Tibial nerve (tissue), 4 donors: ENCODE data around the gene HK3. TPM values are rescaled to one million over a fixed set of nuclear protein-coding genes. Genes with fewer than 3 reads are reported as not detected.

ENCODE experiments used
- DNase-seq, 2 donors: peaks; one replicate each; pipeline ENCODE4 v3.0.0-alpha.2; 2019; ENCODE audit warnings: low spot score in 2 of 2
- H3K27ac ChIP-seq, 4 donors: fragments of 200-600 bp; sonication (generic) in 3 of 4; one replicate each; pipeline ENCODE4 v1.5.1; 2017 to 2019; ENCODE audit warnings: mild to moderate bottlenecking in 1 of 4
- H3K27me3 ChIP-seq, 2 donors: fragments of 200-600 bp; sonication (generic) in 1 of 2; one replicate each; pipeline versions ENCODE4 v1.5.1 to v1.6.0; 2017 to 2019
- H3K36me3 ChIP-seq, 3 donors: fragments of 200-600 bp; sonication (generic); one replicate each; pipeline ENCODE4 v1.5.1; 2018 to 2019
- H3K4me1 ChIP-seq, 4 donors: fragments of 200-600 bp; sonication (generic) in 3 of 4; one replicate each; pipeline ENCODE4 v1.5.1; 2017 to 2019
- H3K4me3 ChIP-seq, 4 donors: fragments of 200-600 bp; sonication (generic) in 3 of 4; one replicate each; pipeline ENCODE4 v1.5.1; 2017 to 2019; ENCODE audit warnings: mild to moderate bottlenecking in 1 of 4, moderate library complexity in 1 of 4
- H3K9me3 ChIP-seq, 4 donors: fragments of 200-600 bp; sonication (generic) in 3 of 4; one replicate each; pipeline ENCODE4 v1.5.1; 2017 to 2019
- CTCF ChIP-seq, 5 experiments: fragments of 200-600 bp in 3 of 5; fragments of 450-650 bp in 2 of 5; sonication (generic) in 3 of 5; IDR thresholded peaks; one replicate each; pipeline ENCODE4 v1.5.1; 2016 to 2019; ENCODE audit warnings: antibody characterized with exemption in 5 of 5, mild to moderate bottlenecking in 3 of 5, moderate library complexity in 2 of 5
- EP300 ChIP-seq, 2 donors: sonication (generic); formaldehyde crosslinking; IDR thresholded peaks; one replicate each; pipeline ENCODE4 v1.6.1; 2017; ENCODE audit warnings: antibody characterized with exemption in 2 of 2, mild to moderate bottlenecking in 1 of 2
- POLR2A ChIP-seq, 2 donors: fragments of 450-650 bp; IDR thresholded peaks; one replicate each; pipeline ENCODE4 v1.6.1; 2017; ENCODE audit warnings: antibody characterized with exemption in 2 of 2, mild to moderate bottlenecking in 2 of 2, moderate library complexity in 2 of 2
- WGBS, 2 donors: methylation state at CpG; one replicate each; pipeline ENCODE4 v1.1.5; 2018; 5-methylcytosine and 5-hydroxymethylcytosine counted together
- total RNA-seq, 4 donors: library from RNA; depleted of rRNA; stranded (reverse); fragments of >200 nt; gene quantifications; one replicate each; pipeline ENCODE4 v1.1.0, GENCODE V29; 2016

Gene HK3
- total RNA-seq, 4 donors from 2014 or later, result 6.7 to 24.0 (median 15.0) TPM

- H3K9me3 ChIP-seq, result no peaks in the 10 kb centered on the region
- H3K4me3 ChIP-seq, result no peak overlapping the region
- H3K27ac ChIP-seq, result no peak overlapping the region
- TF ChIP-seq POLR2A (IDR thresholded peaks at IDR 0.05) (no peak), CTCF (IDR thresholded peaks at IDR 0.05) (no peak), EP300 (IDR thresholded peaks at IDR 0.05) (no peak)
- no peaks in the 10 kb centered on the region for H3K4me1 ChIP-seq
- 83 to 87% methylated on average over 3 of the region's 3 CpGs for WGBS, 2 donors
- no peaks in the 10 kb centered on the region for H3K27me3 ChIP-seq
- H3K36me3 ChIP-seq, result peaks cover 0 to 46% (median 0%) of the 10 kb centered on the region in 3 donors
- no peak for DNase-seq
These were observed 28.4 kb upstream of the HK3 start for GRCh38 chr5:176927562-176927961.

- no peaks in the 10 kb centered on the region for H3K27me3 ChIP-seq
- no peak for DNase-seq
- H3K27ac ChIP-seq, result no peak overlapping the region
- TF ChIP-seq EP300 (IDR thresholded peaks at IDR 0.05) (no peak), POLR2A (IDR thresholded peaks at IDR 0.05) (no peak)
- no peaks in the 10 kb centered on the region for H3K9me3 ChIP-seq
- no peak overlapping the region for H3K4me3 ChIP-seq
- no peaks in the 10 kb centered on the region for H3K4me1 ChIP-seq
- H3K36me3 ChIP-seq, result peaks cover 0 to 22% (median 0%) of the 10 kb centered on the region in 3 donors
- 86 to 100% methylated on average over 2 of the region's 2 CpGs for WGBS, 2 donors
These were observed 23.7 kb upstream of the HK3 start for GRCh38 chr5:176922817-176923216.

GRCh38 chr5:176921714-176922113 is 22.6 kb upstream of the HK3 start:
- DNase-seq, result no peak
- Histone ChIP-seq H3K27me3 (no peaks in the 10 kb centered on the region), H3K9me3 (no peaks in the 10 kb centered on the region), H3K27ac (no peak overlapping the region), H3K4me3 (no peak overlapping the region), H3K4me1 (no peaks in the 10 kb centered on the region), H3K36me3 (peaks cover 0 to 31% (median 0%) of the 10 kb centered on the region in 3 donors)
- no peak for TF ChIP-seq CTCF (IDR thresholded peaks at IDR 0.05)
- TF ChIP-seq EP300 (IDR thresholded peaks at IDR 0.05), result no peak
- no peak for TF ChIP-seq POLR2A (IDR thresholded peaks at IDR 0.05)
- WGBS, 2 donors, result 75 to 83% methylated on average over 3 of the region's 3 CpGs

- no peak for DNase-seq
- Histone ChIP-seq H3K27ac (no peak overlapping the region), H3K36me3 (peaks cover 0 to 31% (median 0%) of the 10 kb centered on the region in 3 donors), H3K4me1 (no peaks in the 10 kb centered on the region), H3K9me3 (no peaks in the 10 kb centered on the region), H3K4me3 (no peak overlapping the region), H3K27me3 (no peaks in the 10 kb centered on the region)
- TF ChIP-seq EP300 (IDR thresholded peaks at IDR 0.05) (no peak), CTCF (IDR thresholded peaks at IDR 0.05) (no peak), POLR2A (IDR thresholded peaks at IDR 0.05) (no peak)
- WGBS, 2 donors, result 95 to 96% methylated on average over 6 of the region's 6 CpGs
These were observed 19.5 kb upstream of the HK3 start for GRCh38 chr5:176918613-176919012.

- no peak overlapping the region for H3K4me3 ChIP-seq
- H3K36me3 ChIP-seq, result peaks cover 0 to 28% (median 0%) of the 10 kb centered on the region in 3 donors
- no peaks in the 10 kb centered on the region for H3K9me3 ChIP-seq
- no peaks in the 10 kb centered on the region for H3K27me3 ChIP-seq
- no peak overlapping the region for H3K27ac ChIP-seq
- no peak for TF ChIP-seq CTCF (IDR thresholded peaks at IDR 0.05)
- TF ChIP-seq POLR2A (IDR thresholded peaks at IDR 0.05), result no peak
- TF ChIP-seq EP300 (IDR thresholded peaks at IDR 0.05), result no peak
- no peak for DNase-seq
- H3K4me1 ChIP-seq, result no peaks in the 10 kb centered on the region
These were observed 17.2 kb upstream of the HK3 start for GRCh38 chr5:176916337-176916736.

GRCh38 chr5:176915906-176916305 is 16.8 kb upstream of the HK3 start:
- no peaks in the 10 kb centered on the region for H3K4me1 ChIP-seq
- WGBS, 2 donors, result 69 to 72% methylated on average over 2 of the region's 2 CpGs
- no peaks in the 10 kb centered on the region for H3K9me3 ChIP-seq
- no peaks in the 10 kb centered on the region for H3K27me3 ChIP-seq
- no peak for TF ChIP-seq CTCF (IDR thresholded peaks at IDR 0.05)
- no peak for TF ChIP-seq EP300 (IDR thresholded peaks at IDR 0.05)
- no peak for TF ChIP-seq POLR2A (IDR thresholded peaks at IDR 0.05)
- DNase-seq, result no peak
- no peak overlapping the region for H3K27ac ChIP-seq
- peaks cover 0 to 29% (median 0%) of the 10 kb centered on the region in 3 donors for H3K36me3 ChIP-seq
- no peak overlapping the region for H3K4me3 ChIP-seq
